ENCODE results near the gene CCDC71L.

Gene CCDC71L

DNA sequence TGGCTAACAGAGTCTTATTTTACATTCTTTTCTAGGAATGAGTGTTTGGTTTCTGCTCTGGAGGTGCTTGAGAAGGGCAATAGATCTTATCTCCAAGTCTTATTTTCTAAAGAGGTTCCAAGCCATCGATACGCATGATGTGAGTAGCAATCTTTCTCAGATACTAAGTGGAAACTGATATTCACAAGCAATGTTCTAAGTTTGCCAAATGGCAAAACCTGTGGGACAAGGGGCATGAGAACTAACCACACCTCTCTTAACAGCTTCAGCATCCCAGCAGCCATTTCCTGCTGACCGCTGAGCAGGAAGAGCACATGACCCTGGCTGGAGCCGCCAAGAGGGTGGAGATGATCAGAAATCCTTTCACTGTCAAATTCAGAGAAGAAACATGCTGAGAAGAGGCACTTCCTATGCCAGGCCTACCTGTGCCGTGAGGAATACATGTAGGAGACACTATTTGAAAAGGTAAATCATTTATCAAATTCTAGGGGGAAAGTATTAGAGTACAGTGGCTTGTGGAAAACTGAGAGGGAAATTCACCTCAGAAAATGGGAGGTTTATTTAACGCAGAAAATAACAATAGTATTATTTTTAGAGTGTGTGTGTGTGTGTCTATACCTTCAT, 35.2 kb downstream of the CCDC71L start:
- DNase-seq (ENCODE audit: low read depth) = no peak

DNA sequence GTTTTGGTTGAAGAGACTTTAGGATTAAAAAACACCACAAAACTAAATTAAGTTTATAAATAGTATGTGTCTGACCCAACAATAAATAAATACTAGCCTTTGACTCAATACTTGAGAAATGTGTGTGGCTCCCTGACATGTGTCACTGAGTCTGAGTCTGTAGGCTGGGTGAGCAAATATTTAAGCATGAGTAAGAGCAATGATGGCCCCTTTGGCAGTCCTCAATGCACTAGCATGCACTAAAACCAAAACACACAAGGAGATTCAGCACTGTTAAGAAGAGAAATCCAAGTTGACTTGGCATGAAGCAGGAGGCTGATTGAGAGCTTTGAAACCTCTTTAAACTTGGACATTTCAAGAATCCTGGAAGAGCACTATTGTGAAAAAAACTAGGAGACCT, 37.1 kb downstream of the CCDC71L start:
- DNase-seq (ENCODE audit: low read depth) = no peak

DNA sequence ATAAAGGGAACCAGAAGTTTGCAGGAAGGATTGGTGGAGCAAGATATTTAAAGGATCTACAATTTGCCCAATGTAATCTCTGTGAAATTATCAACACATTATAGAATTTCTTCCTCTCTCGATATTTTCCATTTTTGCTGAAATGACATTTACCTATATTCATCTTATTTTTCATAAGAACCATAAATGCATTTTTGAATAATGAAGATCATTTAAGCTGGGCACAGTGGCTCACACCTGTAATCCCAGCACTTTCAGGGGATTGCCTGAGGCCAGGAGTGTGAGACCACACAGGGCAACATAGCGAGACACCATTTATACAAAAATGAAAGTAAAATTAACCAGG, 37.7 kb downstream of the CCDC71L start:
- no peak for DNase-seq (ENCODE audit: low read depth)

DNA sequence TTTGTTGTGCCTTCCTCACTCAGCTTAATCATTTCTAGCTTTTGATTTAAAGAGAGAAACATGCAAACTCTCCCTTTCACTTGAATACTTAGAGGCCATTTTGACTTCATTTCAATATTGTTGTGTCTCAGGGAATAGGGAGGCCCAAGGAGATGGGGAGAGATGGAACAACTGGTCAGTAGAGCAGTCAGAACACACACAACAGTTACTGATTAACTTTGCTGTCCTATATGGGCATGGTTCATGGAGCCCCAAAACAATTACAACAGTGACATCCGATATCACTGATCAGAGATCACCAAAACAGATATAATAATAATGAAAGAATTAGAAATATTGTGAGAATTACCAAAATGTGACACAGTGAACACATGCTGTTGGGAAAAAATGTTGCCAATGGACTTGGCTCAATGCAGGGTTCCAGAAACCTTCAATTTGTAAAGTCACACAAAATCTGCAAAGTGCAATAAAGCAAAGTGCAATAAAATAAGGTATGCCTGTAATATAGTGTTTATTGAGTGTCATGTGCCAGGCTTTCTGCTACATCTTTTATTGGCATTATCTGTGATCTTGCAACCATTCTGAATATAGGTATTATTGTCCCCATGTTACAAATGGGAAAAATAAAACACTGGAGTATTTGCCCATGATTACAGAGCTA, 38.2 kb downstream of the CCDC71L start:
- no peak for DNase-seq (ENCODE audit: low read depth)

DNA sequence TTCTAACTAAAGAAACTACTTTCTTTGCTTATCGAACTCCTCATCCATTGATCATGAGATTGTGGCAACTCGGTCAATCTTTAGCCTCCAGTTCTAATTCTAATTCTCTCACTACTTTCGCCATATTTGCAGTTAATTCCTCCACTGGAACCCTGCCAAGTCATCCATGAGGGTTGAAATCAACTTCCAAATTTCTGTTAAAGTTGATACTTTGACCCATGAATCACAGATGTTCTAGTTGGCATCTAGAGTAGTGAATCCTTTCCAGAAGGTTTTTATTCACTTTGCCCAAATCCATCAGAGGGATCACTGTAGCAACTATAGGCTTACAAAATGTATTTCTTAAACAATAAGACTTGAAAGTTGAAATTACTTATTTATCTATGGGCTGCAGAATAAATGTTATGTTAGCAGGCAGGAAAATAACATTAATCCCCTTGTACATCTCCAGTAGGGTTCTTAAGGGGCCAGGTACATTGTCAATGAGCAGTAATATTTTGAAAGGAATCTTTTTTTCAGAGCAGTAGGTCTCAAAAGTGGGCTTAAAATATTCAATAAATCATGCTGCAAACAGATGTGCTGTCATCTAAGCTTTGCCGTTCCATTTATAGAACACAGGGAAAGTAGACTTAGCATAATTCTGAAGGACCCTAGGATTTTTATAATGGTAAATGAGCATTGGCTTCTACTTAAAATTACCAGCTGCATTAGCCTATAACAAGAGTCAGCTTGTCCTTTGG, 39.4 kb downstream of the CCDC71L start:
- DNase-seq (ENCODE audit: low read depth) = no peak

DNA sequence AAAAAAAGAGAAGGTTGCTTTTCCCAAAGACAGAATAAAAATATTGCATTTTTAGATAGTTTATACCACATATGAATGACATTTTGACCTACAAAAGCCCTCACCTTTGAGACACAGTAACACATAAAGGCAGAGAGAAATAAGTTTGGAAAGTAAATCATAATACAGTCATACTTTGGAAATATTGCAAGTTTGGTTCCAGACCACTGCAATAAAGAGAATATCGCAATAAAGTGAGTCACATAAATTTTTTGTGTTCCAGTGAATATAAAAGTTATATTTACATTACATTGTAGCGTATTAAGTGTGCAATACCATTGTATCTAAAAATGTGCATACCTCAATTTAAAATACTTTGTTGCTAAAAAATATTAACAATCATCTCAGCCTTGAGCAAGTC, 40.3 kb downstream of the CCDC71L start:
- no peak for DNase-seq (ENCODE audit: low read depth)

DNA sequence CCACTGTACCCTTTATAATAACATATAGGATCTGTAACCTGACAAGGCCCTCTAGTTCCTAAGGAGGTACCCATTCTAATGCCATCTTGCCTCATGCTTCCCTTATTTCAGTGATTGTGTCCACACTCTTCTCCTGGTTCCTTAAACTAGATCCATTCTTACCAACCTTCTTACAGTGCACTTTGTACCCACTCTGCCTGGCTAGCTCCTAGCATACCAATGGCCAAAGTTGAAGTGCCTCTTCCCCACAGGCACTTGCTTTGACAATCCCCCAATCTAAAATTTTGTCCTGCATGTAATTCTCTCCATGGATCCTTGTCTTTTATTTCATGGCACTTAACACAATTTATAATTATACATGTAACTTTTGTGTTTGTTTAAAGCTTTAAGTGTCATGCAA, 40.9 kb downstream of the CCDC71L start:
- no peak for DNase-seq (ENCODE audit: low read depth)

DNA sequence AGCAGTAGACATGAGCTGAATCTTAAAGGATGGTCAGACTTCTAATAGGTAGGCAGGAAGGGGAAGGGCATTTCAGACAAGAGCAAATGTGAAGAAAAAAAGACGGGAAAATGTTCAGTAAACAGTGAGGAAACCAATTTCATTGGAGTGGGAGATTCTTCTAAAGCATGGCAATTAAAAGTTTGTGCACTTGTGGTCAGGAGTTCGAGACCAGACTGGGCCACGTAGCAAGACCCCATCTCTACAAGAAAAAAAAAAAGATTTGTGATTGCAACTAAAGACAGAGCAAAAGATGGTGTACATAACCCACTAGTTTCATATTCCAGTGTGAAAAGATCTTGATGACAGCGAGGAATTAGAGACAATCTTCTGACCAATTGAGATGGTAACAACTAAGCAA, 41.7 kb downstream of the CCDC71L start:
- no peak for DNase-seq (ENCODE audit: low read depth)

DNA sequence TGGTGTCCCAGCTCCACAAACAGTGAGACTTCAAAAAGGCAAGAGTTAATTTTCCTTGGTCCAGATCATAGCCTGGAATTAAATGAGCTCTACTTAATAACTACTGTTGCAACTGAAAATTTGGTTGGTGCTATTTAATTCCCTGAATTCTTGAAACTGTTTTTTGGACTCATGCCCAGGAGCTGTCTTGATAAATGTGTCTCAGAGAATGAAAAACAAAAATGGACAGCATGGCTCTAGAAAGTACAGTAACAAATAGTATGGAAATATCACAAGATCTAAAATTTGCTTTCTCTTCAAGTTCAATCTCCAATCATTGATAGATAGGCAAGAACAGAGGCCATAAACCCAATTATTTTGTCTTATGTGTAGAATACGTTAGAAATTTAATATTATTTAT, 42.5 kb downstream of the CCDC71L start:
- DNase-seq (ENCODE audit: low read depth) = no peak

DNA sequence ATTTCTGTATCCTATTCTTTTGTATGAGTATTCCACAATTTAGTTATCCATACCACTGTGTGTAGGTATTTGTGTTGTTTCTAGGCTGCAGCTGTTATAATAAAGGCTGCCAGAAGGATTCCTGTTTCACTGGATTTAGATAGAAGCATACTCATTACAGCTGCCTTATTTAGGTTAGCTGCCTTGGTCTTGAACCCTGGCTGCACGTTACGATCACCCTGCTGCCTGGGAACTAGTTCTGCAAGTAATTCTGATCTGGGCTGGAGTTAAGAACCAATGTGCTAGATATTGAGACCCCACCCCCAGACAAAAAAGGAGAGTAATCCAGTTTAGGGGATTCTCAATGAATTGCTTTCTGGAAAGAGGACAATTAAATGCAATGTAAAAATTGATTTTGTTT, 43.1 kb downstream of the CCDC71L start:
- no peak for DNase-seq (ENCODE audit: low read depth)

DNA sequence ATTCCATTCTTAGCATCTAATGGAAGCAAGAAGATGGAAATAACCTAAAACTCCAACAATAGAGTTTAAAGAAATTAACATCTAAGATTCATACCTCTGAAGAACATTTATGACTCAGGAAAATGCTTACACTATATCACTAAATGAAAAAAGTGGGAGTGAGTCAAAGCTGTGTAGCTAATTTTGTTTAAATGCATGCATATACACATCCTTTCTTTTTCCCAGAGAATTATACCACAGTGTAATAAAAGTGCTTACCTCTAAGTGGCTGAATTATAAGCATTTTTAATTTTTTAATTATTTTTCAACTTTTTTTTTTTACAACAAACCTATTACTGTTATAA, 44.3 kb downstream of the CCDC71L start:
- no peak for DNase-seq (ENCODE audit: low read depth)

DNA sequence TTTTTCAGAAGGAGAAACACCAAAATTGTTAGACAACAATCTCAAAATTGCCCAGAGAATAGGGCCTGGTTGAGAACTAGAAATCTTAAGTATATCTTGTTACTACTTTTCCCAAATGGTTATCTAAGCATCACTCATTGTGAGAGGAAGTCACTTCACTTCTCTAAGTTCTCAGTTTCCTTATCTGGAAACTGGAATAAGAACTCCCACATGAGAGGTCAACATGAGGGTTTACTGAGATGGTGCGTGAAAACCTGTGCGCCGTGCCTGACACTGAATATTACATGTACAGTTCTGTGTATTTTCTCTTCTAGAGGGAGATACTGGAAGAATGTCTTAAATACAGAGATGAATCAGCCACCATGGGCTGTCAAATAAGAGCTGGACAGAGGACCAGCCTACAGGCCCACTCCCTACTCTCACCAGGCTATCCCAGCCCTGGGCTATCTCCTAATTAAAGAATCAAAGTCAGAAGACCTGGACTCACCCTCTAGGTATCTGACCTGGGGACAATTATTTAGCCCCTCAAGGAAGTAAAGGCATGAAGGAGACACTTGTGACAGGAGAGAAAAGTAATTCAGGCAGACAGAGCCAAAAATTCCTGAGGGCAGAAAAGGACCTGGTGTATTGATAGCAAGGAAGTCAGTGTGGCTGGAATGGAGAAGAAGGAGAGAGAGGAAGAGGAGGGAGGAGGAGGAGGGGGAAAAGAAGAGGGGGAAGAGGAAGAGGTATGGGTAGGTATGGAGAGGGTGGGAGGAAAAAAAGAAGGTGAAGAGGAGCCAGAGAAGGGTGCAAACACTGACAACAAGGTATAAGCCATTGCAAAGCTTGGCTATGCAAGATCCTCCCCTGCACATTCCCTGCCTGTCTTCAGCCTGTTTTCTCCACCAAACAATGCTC, 44.9 kb downstream of the CCDC71L start:
- DNase-seq (ENCODE audit: low read depth) = no peak

DNA sequence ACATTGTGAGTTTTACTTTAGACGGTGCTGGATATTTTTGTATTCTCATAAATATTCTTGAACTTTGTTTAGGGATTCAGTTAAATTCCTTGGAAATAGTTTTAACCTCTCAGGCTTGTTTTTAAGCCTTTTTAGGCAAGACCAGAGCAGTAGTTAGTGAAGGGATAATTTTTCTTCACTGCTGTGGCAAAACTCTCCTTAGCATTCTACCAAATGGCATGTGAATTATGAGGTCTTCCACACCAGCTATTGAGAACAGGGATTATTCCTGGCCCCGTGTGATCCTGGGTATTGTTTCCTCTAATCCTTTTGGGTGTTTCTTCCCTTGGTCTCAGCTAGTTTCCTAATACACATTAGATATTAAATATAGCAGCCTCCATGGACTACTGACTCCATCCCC, 46.2 kb downstream of the CCDC71L start:
- DNase-seq (ENCODE audit: low read depth) = no peak

DNA sequence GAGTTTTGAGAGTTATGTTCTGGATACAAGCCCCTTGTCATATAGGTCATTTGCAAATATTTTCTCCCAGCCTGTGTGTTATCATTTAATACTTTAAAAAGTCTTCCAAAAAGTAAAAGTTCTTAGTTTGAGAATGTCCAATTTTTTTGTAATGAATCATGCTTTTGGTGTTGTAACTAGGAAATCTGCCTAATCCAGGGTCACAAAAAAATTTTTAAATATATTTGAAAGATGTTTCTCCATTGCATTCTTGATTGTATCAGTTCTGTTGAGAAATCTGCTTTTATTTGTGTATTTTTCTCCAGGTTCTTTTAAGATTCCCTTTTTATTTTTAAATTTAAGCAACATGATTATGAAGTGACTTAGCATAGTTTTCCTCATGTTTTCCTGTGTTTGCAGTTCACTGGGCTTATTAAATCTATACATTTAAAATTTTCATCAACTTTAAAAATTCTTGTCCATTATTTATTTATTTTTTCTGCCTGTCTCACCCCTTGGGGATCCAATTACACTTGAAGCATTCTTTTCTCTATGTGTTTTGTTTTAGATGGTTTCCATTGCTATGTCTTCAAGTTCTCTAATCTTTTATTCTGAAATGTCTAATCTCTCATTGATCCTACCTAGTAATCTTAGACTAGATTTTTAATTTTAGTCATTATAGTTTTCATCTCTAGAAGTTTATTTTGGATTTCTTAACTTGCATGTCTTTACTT, 47.0 kb downstream of the CCDC71L start:
- DNase-seq (ENCODE audit: low read depth) = no peak

DNA sequence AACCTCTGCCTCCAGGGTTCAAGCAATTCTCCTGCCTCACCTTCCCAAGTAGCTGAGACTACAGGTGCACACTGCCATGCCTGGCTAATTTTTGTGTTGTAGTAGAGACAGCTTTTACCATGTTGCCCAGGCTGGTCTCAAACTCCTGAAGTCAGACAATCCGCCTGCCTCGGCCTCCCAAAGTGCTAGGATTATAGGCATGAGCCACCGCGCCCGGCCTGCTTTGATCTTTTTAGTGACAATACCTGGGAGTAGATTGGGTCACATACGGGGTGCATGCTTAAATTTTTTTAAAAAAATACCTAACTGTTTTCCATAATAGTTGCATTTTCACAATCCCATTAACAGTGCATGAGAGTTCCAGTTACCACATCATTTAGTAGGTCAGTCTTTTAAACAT, 47.7 kb downstream of the CCDC71L start:
- no peak for DNase-seq (ENCODE audit: low read depth)

DNA sequence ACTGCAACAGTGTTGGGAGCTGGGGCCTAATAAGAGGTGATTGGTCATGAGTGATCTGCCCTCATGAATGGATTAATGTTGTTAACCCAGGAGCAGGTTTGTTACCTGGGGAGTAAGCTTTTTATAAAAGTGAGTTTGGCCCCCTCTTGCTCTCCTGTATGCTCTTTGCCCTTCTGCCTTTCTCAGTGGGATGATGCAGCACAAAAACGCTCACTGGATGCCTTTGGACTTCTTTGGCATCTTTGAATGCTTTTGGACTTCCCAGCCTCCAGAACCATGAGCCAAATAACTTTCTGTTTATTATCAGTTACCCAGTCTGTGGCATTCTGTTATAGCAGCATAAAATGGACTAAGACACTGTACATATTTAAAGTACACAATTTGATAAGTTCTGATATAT, 48.5 kb downstream of the CCDC71L start:
- no peak for DNase-seq (ENCODE audit: low read depth)

DNA sequence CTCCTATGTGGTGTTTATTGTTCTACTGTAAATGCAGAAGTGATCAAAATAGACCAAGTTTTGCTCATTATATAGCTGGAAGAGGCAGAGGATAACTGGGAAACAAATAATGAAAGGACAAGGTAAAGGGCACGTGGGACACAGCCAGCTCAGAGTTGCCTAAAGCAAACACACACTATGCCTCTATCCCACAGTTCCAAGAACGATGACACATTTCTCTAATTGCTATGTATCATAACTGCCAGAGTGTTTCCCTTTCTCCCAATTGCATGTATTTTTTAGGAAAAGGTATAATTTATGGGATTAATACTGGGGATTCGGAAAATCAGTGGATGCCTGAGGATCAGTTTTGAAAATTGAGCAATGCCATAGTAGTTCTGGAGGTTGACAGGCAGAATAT, 49.0 kb downstream of the CCDC71L start:
- no peak for DNase-seq (ENCODE audit: low read depth)

DNA sequence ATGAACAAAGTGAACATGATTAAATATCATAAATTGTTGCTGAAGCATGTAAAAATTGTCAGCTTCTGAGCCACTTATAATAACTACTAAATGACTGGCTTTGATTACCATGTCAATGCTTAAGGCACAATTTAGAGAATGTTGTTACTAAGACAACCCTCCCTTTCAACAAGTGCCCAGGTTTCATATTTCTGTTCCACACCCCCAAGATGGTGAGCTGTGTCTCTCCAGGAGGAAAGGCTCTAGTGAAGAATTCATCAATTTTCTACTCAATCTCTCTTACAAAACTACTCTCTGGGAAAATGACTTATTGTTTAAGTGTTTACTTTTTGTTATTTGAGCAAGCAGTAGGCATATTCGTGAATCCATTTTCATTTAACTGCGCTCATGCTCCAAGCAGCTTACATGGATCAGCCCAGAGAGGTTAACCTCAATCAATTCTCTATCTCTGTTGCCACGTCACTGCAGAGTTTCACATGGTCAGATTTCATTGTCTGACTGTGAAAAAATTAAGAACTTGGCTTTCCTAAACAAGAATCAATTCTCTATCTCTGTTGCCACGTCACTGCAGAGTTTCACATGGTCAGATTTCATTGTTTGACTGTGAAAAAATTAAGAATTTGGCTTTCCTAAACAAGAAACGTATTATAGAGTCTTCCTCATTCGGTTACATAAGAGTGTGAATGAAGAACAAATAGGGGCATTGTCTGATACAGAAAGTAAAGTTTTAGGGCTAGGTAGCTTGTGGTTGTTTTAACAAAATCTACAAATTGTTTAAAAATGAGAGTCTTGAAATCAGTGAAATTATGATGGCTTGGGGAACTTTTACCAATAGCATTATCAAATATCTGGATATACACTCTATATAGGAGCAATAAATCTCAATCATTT, 49.7 kb downstream of the CCDC71L start:
- DNase-seq (ENCODE audit: low read depth) = no peak

DNA sequence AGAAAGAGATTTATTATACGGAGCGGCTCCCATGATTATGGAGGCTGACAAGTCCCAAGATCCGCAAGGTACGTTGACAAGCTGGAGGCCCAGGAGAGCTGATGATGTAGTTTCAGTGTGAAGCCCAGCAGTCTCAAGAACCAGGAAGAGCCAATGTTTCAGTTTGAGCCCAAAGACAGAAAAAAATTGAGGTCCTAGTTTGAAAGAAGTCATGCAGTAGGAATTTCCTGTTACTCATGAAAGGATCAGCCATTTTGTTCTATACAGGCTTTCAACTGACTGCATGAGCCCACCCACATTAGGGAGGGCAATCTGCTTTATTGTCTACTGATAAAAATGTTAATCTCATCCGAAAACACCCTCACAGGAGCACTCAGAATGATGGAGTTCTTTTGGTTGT, 51.5 kb downstream of the CCDC71L start:
- no peak for DNase-seq (ENCODE audit: low read depth)

DNA sequence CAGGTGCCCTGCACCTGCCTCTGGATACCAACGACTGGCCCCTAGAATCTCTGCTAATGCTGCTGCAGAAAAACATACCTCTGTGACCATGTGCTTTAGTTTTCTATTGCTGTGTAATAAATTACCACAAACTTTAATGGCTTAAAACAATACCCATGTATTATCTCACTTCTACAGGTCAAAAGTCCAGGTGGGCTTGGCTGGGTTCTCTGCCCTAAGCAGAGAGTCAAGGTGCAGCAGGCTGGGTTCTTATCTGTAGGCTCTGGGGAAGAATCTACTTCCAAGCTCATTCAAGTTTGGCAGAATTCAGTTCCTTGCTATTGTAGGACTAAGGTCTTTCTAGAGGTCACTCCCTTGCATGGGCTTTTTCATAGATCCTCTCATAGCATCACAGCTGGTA, 52.3 kb downstream of the CCDC71L start:
- DNase-seq (ENCODE audit: low read depth) = no peak

Data from activated T-cell treated with anti-CD3 and anti-CD28 coated beads for 24 hours (primary cell).